GM15510 (cell line): Measurements from ENCODE around the gene RBM24.

Source experiments
- POLR2A ChIP-seq: IDR thresholded peaks from 3 replicates; pipeline ENCODE4 v1.6.1; 2011; ENCODE audit warnings: borderline replicate concordance; ENCODE audit not compliant: insufficient read length; ENCODE audit errors: extremely low read depth

Gene RBM24

DNA sequence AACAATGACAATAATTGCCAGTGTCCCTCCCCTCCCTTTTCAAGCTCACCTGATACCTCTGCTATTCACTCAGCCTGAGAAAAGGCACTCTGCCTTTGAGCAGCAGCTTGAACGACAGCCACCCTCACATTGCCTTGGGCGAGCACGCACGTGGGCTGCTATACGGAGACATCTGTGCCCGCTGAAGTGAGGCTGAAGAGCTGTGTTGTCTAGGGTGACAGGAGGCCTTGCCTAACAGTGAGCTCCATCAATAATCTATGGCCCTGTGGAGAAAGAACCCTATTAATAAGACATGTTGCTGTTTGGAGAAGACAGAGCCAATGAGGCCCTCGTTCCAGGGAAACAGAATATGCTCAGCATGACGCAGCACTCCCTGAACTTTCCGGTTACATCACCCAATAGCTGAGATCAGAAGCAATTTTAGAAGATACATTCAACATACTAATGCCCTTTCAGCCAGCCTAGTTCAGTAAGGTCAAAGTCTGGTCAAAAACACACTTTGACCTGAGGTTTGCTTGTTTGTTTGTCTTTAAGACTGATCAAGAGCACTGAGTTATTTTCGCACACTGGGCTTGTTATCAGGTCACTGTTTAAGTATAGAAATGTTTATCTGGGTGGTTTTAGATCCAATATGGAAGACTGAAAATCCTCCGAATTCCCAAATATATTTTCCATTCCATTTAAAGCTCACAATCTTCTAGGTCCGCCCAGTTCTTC, 30.6 kb downstream of the RBM24 start:
- TF ChIP-seq POLR2A = no peak

DNA sequence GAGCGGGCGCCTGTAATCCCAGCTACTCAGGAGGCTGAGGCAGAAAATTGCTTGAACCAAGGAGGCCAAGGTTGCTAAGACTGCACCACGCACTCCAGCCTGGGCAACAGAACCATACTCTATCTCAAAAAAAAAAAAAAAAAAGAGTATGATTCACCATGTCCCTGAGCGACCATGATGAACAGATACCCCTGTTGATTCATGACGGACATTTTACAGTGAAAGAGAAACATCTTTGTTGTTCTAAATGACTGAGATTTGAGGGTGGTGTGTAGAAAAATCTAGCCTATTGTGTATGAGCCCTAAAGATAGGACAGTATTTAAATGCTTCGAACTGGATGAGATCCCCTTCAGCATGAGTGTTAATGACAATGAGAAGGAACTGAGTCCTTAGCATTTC, 32.8 kb downstream of the RBM24 start:
- TF ChIP-seq POLR2A = no peak

DNA sequence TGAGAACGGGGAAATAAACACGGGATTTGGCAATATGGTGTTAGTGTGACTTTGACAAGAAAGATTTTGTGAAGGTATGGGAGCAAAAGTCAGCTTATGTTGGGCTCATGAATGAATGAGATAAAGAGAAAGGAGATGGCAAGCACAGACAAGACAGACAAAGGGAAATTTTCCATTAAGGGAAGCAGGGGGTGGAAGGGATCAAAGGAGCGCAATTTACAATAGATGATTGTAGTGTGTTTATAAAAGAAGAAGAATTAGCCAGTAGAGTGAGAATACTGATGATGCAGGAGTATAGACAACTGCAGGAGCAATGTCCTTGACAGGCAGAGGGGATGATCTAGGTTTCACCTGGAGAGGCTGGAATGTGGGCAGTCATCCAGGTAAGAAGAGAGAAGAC, 34.1 kb downstream of the RBM24 start:
- TF ChIP-seq POLR2A = no peak

DNA sequence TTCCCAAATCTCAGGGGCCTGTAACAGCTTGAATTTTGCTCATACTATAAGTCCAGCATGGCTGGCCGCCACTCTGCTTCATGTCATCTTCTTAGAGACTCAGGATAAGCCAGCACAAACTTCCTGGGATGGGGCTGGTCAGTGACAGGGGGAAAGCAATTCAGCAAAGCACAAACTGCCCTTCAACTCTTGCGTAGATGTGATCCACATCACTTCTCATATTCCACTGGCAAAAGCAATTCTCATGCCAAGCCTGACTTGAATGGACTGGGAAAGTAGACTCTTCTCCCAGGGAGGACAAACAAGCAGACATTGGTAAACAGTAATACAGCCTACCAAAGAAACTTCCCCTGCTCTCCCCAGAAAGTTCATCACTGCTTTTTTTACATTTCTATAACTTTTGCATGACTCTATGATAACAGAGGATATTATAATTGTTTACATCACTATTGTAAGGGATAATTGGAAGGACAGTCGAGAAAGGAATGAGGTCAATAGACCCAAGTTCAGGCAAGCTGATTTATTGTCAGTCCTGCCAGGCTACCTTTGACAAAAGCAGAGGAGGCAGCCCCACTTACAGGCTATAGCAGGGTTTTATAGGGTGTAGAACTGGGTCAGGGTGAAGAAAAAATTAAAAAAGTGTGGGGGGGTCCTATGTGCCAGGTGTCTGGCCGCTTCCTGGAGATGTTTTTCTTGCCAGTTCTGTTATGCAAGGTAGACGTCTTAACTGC, 37.4 kb downstream of the RBM24 start:
- TF ChIP-seq POLR2A = no peak

DNA sequence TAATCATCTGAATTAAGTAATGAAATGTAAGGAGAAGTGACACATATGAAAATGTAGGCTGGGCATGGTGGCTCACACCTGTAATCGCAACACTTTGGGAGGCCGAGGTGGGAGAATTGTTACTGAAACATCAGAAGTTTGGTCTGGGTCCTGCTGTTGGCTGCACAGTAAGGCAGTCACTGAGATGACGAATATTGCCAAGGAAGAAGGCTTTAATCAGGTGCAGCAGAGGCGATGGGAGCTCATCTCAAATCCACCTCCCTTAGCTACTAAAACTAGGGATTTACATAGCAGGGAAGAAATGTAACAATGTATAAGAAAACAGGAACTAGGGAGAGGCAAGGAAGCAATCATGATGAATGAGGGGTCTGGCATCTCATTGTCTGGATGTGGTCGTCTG, 50.1 kb downstream of the RBM24 start:
- TF ChIP-seq POLR2A = no peak

DNA sequence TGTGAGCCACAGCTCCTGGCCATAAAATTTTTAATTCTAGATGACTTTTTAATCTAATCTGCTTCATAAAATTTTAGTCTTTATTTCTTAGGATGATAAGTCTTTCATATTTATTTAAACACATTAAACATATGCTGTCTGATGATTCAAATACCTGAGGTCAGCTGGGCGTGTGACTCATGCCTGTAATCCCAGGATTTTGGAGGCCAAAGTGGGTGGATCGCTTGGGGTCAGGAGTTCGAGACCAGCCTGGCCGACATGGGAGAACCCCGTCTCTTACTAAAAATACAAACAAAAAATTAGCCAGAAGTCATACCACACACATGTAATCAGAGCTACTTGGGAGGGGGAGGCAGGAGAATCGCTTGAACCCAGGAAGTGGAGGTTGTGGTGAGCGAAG, 53.1 kb downstream of the RBM24 start:
- no peak for TF ChIP-seq POLR2A

DNA sequence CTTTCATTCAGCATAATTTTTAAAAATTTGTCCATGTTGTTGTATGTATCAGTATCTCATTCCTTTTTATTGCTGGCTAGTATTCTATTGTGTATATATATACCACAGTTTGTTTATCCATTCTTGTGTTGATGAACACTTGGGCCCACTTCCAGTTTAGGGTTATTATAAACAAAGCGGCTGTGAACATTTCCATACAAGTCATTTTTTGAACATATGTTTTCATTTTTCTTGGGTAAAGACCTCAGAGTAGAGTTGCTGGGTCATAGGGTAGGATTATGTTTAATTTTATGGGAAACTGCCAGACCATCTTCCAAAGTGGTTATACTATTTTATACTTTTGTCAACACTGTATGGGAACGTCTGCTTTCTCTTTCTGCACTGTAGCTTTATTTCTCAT, 55.3 kb downstream of the RBM24 start:
- no peak for TF ChIP-seq POLR2A

DNA sequence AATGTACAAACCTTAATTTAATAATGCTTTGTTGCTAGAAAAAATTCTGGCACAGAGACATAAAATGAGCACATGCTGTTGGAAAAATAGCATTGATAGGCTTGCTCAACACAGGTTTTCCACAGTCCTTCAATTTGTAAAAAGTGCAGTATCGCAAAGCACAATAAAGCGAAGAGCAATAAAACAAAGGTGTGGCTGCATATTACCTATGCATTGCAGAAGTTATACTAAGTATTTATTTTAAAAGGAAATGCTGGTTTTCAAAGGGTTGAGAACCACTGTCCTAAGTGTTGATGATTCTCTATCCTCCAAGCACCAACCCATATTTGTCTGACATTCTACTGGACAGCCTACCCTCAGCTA, 58.1 kb downstream of the RBM24 start:
- TF ChIP-seq POLR2A = no peak

DNA sequence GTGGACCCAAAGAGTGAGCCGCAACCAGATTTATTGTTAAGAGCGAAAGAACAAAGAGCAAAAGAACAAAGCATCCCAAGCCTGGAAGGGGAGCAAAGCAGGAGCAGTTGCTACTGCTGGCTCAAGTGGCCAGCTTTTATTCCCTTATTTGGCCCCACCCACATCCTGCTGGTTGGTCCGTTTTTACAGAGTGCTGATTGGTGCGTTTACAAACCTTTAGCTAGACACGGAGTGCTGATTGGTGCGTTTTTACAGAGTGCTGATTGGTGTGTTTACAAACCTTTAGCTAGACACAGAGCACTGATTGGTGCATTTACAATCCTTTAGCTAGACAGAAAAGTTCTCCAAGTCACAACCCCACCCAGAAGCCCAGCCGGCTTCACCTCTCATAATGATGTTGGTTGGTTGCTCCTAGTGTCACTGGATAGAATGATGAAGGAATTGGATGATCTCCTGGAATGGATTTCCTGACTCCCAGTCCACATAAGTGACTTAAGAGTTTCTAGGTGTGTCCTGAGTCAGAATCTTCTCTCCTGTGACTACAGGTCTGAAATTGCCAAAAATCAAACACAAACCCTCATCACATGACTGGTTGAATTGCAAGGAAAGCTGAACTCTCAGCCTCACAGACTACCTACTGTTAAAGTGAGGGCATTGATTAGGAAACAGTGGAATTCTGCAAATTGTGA, 60.1 kb downstream of the RBM24 start:
- no peak for TF ChIP-seq POLR2A

DNA sequence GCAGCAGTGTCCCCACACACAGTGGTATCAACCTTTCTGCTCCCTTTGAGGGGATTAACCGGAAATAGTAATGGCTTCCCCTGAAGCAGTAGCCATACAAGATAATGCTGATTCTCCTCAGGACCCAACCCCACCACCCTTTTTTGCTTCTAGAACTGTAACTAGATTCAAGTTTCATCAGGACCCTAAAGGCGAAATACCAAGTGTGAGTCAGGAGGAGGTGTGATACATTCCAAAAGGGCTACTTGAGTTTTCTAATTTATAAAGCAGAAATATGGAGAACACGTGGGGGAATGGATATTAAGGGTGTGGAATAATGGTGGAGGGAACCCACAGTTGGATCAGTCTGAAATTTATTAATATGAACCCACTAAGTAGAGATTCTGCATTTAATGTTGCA, 60.7 kb downstream of the RBM24 start:
- TF ChIP-seq POLR2A = no peak

DNA sequence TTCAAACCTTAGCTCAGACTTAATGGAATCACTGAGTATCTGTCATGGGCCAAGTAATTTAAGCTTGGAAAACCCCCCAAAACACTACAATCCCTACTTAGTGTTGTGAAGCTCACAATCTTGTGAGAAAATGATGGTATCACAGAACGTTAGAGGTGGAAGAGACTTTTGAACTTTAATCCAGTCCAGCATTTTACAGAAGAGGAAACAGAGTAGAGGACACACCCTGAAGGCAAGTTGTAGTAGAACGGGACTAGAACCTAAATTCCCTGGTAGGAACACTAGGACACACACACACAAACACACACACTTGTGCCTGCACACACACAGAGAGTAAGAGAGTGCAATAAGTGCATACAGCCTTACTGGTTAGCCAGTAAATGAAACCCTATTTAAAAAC, 62.1 kb downstream of the RBM24 start:
- no peak for TF ChIP-seq POLR2A
